ENCODE measurements around the gene KCNN4. TPM values are rescaled to one million over a fixed set of nuclear protein-coding genes. Genes with fewer than 3 reads are reported as not detected.

The KCNN4 gene
- total RNA-seq, 6 experiments from 2014 or later = 0.53 to 3.1 (median 0.81) TPM

DNA sequence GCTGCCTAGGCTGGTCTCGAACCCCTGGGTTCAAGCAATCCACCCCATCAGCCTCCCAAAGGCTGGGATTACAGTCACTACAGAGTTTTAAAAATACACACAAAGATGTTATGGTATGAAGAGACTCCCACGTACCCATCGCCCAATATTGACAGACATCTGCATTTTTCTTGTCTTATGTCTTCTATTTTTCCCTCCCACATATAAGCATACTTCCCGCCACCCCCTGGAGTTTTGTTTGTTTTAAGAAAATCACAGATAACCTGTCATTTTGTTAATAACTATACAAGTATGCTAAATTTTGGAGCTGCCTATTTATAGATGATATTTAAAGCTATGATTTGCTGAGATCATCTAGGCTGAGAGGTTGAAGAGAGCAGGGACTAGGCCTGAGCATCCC lies 19.8 kb downstream of the KCNN4 start:
- 0 out of 2 replicates have a peak, but pooled peaks cover 1% of the 10 kb centered on the region for H3K27me3 Mint-ChIP-seq (ENCODE audit: insufficient read depth)

DNA sequence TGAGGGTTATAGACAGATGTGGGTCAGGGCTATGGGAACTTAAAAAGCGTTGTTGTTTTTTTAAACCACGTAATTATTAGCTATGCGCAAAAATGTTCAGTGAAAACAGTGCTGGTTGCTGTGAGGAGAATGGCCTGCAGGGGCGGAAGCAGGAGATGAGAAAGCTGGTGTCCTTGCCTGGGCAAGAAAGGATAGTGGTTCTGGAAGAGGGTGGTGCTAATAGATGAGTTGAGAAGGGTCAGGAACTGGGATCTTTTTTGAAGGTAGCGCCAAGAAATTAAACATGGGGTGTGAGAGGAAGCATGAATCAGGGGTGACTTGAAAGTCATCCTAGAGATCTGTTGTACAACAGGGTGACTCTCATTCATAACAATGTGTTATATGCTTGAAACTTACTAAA lies 21.3 kb downstream of the KCNN4 start:
- Mint-ChIP-seq H3K9me3 (no peaks in the 10 kb centered on the region), H3K4me1 (ENCODE audit: low read depth) (peaks cover 88% of the 10 kb centered on the region), H3K4me3 (peak overlapping the region; percentile 16), H3K27me3 (ENCODE audit: insufficient read depth) (peaks cover 1% of the 10 kb centered on the region; the same call in 1 of the 2 replicates), H3K27ac (peak overlapping the region; percentile 62), H3K36me3 (ENCODE audit: low read depth) (peaks cover 17% of the 10 kb centered on the region)
- TF ChIP-seq, protein P1, sequence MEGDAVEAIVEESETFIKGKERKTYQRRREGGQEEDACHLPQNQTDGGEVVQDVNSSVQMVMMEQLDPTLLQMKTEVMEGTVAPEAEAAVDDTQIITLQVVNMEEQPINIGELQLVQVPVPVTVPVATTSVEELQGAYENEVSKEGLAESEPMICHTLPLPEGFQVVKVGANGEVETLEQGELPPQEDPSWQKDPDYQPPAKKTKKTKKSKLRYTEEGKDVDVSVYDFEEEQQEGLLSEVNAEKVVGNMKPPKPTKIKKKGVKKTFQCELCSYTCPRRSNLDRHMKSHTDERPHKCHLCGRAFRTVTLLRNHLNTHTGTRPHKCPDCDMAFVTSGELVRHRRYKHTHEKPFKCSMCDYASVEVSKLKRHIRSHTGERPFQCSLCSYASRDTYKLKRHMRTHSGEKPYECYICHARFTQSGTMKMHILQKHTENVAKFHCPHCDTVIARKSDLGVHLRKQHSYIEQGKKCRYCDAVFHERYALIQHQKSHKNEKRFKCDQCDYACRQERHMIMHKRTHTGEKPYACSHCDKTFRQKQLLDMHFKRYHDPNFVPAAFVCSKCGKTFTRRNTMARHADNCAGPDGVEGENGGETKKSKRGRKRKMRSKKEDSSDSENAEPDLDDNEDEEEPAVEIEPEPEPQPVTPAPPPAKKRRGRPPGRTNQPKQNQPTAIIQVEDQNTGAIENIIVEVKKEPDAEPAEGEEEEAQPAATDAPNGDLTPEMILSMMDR (IDR thresholded peaks at IDR 0.05) = peak; percentile 71
- DNase-seq = peak; percentile 79

More for the DNA sequence above, 19.8 kb downstream of the KCNN4 start:
- H3K27ac Mint-ChIP-seq = no peak overlapping the region
- TF ChIP-seq, protein P1 (IDR thresholded peaks at IDR 0.05) = no peak
- peaks cover 92% of the 10 kb centered on the region for H3K4me1 Mint-ChIP-seq (ENCODE audit: low read depth)
- DNase-seq = no peak
- no peak overlapping the region for H3K4me3 Mint-ChIP-seq
- H3K36me3 Mint-ChIP-seq (ENCODE audit: low read depth) = peaks cover 9% of the 10 kb centered on the region
- H3K9me3 Mint-ChIP-seq = no peaks in the 10 kb centered on the region

DNA sequence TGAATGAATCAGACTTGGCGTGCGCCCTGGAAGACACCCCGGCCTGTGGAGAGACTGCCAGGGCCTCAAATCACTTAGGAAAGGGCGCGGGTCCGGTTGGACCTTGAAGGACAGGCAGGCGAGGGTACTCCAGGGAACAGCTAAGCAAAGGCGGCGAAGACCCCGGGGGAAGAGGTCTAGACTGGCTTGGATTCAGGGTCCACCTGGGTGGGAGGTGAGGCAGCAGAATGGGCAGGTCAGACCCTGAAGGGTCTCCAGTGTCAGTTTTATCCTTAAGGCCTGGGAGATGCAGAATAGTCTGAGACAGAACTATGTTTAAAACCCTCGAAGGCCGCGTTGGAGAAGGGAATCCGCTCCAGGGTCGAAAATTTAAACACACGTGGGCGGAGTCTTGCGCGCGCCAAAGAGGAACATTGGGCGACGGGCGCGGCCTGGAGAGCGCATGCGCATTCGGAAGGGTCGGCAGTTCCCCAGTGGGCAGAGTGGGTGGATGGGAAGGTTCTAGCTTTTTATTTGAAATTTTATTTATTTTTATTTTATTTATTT lies 25.4 kb downstream of the KCNN4 start:
- peaks cover 73% of the 10 kb centered on the region for H3K4me1 Mint-ChIP-seq (ENCODE audit: low read depth)
- peak overlapping the region; percentile 95 for H3K4me3 Mint-ChIP-seq
- peak overlapping the region; percentile 98 for H3K27ac Mint-ChIP-seq
- peaks cover 1% of the 10 kb centered on the region for H3K27me3 Mint-ChIP-seq (ENCODE audit: insufficient read depth)
- no peak for DNase-seq
- TF ChIP-seq, protein P1 (IDR thresholded peaks at IDR 0.05) = no peak
- no peaks in the 10 kb centered on the region for H3K9me3 Mint-ChIP-seq
- H3K36me3 Mint-ChIP-seq (ENCODE audit: low read depth) = peaks cover 28% of the 10 kb centered on the region

DNA sequence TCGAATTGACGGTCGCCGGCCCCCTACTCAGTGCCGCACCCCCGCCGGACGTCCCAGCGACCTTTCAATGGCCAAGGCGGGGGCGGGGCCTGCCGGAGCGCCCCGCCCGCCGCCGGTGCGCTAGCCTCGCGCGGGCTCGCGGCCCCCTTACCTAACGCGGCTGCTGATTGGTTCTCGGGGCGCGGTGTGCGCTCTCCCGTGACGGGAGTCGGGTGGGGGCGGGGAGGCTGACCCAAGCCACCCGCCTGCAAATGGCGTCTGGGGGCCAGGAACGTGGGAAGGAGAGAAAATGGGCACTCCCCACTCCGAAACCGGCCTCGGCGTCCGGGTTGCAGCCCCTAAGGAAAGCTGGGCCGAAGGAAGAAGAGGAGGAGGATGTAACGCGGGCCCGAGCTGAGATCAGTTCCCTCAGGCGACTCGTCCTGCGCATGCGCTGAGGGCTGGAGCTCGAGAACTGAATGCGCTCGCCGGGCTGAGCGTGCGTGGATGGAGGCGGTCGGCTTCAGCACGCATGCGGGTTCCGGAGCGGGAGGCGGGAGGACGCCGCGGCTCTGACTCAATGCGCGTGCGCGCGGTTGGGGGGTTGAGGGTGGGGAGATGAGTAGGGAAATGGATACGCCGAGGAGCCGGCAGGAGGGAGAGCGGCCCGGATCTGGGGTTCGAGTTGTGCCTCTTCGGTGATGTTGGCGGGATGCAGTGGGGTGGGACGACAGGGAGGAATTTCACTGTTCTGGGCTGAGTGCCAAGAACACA lies 26.1 kb downstream of the KCNN4 start, which contains the start of gene SMG9:
Gene SMG9 (minus strand): TSS at position 460 of the 753 bp plus-strand sequence. CDS start 4,221 bp downstream, outside the sequence.
- peak; percentile 95 for DNase-seq
- Mint-ChIP-seq H3K4me1 (ENCODE audit: low read depth) (peaks cover 74% of the 10 kb centered on the region), H3K27ac (peak within 1 kb of the TSS; percentile 98), H3K27me3 (ENCODE audit: insufficient read depth) (peaks cover 1% of the 10 kb centered on the region), H3K4me3 (peak within 1 kb of the TSS; percentile 95), H3K36me3 (ENCODE audit: low read depth) (peaks cover 28% of the 10 kb centered on the region), H3K9me3 (no peaks in the 10 kb centered on the region)
- TF ChIP-seq, protein P1 (IDR thresholded peaks at IDR 0.05) = no peak

DNA sequence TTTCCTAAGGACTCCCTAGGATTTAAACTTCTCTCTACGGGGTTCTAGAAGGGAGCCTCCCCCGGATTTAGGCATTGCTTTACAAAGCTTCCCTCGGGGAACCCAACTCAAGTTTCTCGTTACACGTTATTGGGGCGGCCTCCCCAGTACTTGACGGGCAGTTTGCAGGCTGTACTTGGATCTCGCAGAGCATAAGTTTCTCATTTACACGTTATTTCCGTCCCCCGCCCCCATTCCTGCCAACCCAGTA lies 26.6 kb downstream of the KCNN4 start:
- Mint-ChIP-seq H3K4me1 (ENCODE audit: low read depth) (peaks cover 69% of the 10 kb centered on the region), H3K27ac (peak overlapping the region; percentile 98), H3K27me3 (ENCODE audit: insufficient read depth) (peaks cover 1% of the 10 kb centered on the region), H3K4me3 (peak overlapping the region; percentile 95), H3K9me3 (no peaks in the 10 kb centered on the region), H3K36me3 (ENCODE audit: low read depth) (peaks cover 29% of the 10 kb centered on the region)
- DNase-seq = peak; percentile 24
- TF ChIP-seq, protein P1 (IDR thresholded peaks at IDR 0.05) = no peak

All from HFFc6 (cell line).